ENCODE data around the gene PRR20G.

Gene PRR20G

DNA sequence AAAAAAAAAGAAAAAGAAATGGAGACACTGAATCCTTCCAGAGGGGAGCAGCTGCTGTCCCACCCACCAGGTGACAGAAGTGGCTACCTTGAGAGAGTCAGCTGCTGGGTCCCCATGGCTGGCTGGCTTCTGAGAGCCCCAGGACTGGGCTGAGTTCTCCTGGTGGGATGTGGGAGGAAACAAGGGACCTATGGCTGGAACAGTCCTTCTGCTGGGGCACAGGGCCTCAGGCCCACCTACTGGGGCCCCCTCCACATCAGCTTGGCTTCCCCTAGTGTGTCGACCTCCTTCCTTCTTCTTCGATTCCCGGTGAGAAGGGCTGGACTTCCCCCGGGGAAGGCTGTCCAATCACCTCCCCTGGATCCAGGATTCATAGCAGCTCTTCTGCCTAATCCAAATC lies 32.3 kb downstream of the PRR20G start (continued):
- no peak for TF ChIP-seq PRDM6 (tag by site-specific recombination; IDR thresholded peaks at IDR 0.05)
- TF ChIP-seq, protein P1, sequence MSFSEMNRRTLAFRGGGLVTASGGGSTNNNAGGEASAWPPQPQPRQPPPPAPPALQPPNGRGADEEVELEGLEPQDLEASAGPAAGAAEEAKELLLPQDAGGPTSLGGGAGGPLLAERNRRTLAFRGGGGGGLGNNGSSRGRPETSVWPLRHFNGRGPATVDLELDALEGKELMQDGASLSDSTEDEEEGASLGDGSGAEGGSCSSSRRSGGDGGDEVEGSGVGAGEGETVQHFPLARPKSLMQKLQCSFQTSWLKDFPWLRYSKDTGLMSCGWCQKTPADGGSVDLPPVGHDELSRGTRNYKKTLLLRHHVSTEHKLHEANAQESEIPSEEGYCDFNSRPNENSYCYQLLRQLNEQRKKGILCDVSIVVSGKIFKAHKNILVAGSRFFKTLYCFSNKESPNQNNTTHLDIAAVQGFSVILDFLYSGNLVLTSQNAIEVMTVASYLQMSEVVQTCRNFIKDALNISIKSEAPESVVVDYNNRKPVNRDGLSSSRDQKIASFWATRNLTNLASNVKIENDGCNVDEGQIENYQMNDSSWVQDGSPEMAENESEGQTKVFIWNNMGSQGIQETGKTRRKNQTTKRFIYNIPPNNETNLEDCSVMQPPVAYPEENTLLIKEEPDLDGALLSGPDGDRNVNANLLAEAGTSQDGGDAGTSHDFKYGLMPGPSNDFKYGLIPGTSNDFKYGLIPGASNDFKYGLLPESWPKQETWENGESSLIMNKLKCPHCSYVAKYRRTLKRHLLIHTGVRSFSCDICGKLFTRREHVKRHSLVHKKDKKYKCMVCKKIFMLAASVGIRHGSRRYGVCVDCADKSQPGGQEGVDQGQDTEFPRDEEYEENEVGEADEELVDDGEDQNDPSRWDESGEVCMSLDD (tag by site-specific recombination; IDR thresholded peaks at IDR 0.05) = no peak
- no peak for TF ChIP-seq ZNF18 (tag by site-specific recombination; IDR thresholded peaks at IDR 0.05)
- no peak for TF ChIP-seq ZNF280D (tag by site-specific recombination; IDR thresholded peaks at IDR 0.05)
- TF ChIP-seq, protein P2, sequence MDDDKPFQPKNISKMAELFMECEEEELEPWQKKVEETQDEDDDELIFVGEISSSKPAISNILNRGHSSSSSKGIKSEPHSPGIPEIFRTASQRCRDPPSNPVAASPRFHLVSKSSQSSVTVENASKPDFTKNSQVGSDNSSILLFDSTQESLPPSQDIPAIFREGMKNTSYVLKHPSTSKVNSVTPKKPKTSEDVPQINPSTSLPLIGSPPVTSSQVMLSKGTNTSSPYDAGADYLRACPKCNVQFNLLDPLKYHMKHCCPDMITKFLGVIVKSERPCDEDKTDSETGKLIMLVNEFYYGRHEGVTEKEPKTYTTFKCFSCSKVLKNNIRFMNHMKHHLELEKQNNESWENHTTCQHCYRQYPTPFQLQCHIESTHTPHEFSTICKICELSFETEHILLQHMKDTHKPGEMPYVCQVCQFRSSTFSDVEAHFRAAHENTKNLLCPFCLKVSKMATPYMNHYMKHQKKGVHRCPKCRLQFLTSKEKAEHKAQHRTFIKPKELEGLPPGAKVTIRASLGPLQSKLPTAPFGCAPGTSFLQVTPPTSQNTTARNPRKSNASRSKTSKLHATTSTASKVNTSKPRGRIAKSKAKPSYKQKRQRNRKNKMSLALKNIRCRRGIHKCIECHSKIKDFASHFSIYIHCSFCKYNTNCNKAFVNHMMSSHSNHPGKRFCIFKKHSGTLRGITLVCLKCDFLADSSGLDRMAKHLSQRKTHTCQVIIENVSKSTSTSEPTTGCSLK (tag by site-specific recombination; IDR thresholded peaks at IDR 0.05) = no peak
- no peak for TF ChIP-seq ZNF449 (tag by site-specific recombination; IDR thresholded peaks at IDR 0.05)
- TF ChIP-seq ZNF654 (tag by site-specific recombination; IDR thresholded peaks at IDR 0.05; ENCODE audit: low read depth) = no peak
- no peak for TF ChIP-seq ZSCAN16 (tag by site-specific recombination; IDR thresholded peaks at IDR 0.05)
- no peak for TF ChIP-seq ZNF518A (tag by site-specific recombination; conservative IDR thresholded peaks at IDR 0.05; ENCODE audit: low read depth)
